Gastrocnemius medialis (tissue), 4 donors: ENCODE results near the gene TRIM15. TPM values are rescaled to one million over a fixed set of nuclear protein-coding genes. Genes with fewer than 3 reads are reported as not detected.

Experiments used
- ATAC-seq, 2 donors: fragments of 150-250 bp; one replicate each; pipeline ENCODE4 v1.9.1; 2016
- DNase-seq, 2 donors: peaks; one replicate each; pipeline ENCODE4 v3.0.0-alpha.2; 2019
- H3K27ac ChIP-seq, 4 donors: fragments of 200-600 bp; sonication (generic); 1 replicate in 1 of 4; 2 replicates in 3 of 4; pipeline ENCODE4 v1.5.1; 2016 to 2018; ENCODE audit warnings: mild to moderate bottlenecking in 2 of 4, moderate library complexity in 1 of 4
- H3K27me3 ChIP-seq, 3 donors: fragments of 200-600 bp; sonication (generic) in 2 of 3; 1 replicate in 1 of 3; 2 replicates in 2 of 3; pipeline versions ENCODE4 v1.5.1 to v1.6.0; 2016 to 2019; ENCODE audit warnings: mild to moderate bottlenecking in 1 of 3, moderate library complexity in 1 of 3
- H3K36me3 ChIP-seq, 2 donors: fragments of 200-600 bp; sonication (generic) in 1 of 2; one replicate each; pipeline ENCODE4 v1.5.1; 2017 to 2018
- H3K4me1 ChIP-seq, 2 donors: fragments of 200-600 bp; sonication (generic) in 1 of 2; one replicate each; pipeline ENCODE4 v1.5.1; 2016 to 2017; ENCODE audit warnings: mild to moderate bottlenecking in 2 of 2
- H3K4me3 ChIP-seq, 4 donors: fragments of 200-600 bp; sonication (generic) in 3 of 4; 1 replicate in 1 of 4; 2 replicates in 3 of 4; pipeline ENCODE4 v1.5.1; 2016 to 2019; ENCODE audit warnings: mild to moderate bottlenecking in 2 of 4
- H3K9me3 ChIP-seq, 3 donors: fragments of 200-600 bp; sonication (generic) in 2 of 3; 1 replicate in 1 of 3; 2 replicates in 2 of 3; pipeline ENCODE4 v1.5.1; 2016 to 2019
- CTCF ChIP-seq, 5 experiments: fragments of 450-650 bp in 3 of 5; fragments of 200-600 bp in 2 of 5; sonication (generic) in 2 of 5; IDR thresholded peaks in 4 of 5; conservative IDR thresholded peaks in 1 of 5; 1 replicate in 4 of 5; 2 replicates in 1 of 5; pipeline ENCODE4 v1.5.1; 2016 to 2019; ENCODE audit warnings: antibody characterized with exemption in 5 of 5, mild to moderate bottlenecking in 3 of 5, moderate library complexity in 3 of 5
- POLR2A ChIP-seq, 2 donors: fragments of 450-650 bp; IDR thresholded peaks; one replicate each; pipeline ENCODE4 v1.6.1; 2017; ENCODE audit warnings: antibody characterized with exemption in 2 of 2, mild to moderate bottlenecking in 2 of 2, moderate library complexity in 2 of 2
- in situ Hi-C, 4 donors: fragments of 200-750 bp; cut with MboI; loops; one replicate each; pipeline versions ENCODE4 v1.15.0 to v1.8.0; 2017; ENCODE audit warnings: low sequenced_read_pairs in 4 of 4
- intact Hi-C: fragments of 100-400 bp; cut with DNase I; formaldehyde crosslinking; loops from one replicate; pipeline ENCODE4 v1.15.1; 2023; ENCODE audit warnings: low total_unique reads
- total RNA-seq, 4 donors: library from RNA; depleted of rRNA; stranded (reverse); fragments of >200 nt; gene quantifications; one replicate each; pipeline versions ENCODE4 v1.1.0 to v1.2.3, GENCODE V29; 2016

TRIM15 gene
- total RNA-seq, 4 donors from 2014 or later, result 0.12 TPM; not detected in 3

GRCh38 chr6:30192076-30192475, 28.7 kb downstream of the TRIM15 start:
- ATAC-seq (no peak), DNase-seq (no peak)
- intact Hi-C loops (no loop called here), in situ Hi-C loops (no loop called here)
- Histone ChIP-seq H3K36me3 (peaks cover 0 to 58% of the 10 kb centered on the region in 2 donors), H3K9me3 (no peaks in the 10 kb centered on the region), H3K4me3 (no peak overlapping the region), H3K4me1 (no peaks in the 10 kb centered on the region), H3K27ac (no peak overlapping the region), H3K27me3 (no peaks in the 10 kb centered on the region)
- TF ChIP-seq CTCF (IDR thresholded peaks at IDR 0.05 in 4 of 5, conservative IDR thresholded peaks at IDR 0.05 in 1 of 5) (no peak), POLR2A (IDR thresholded peaks at IDR 0.05) (no peak)

GRCh38 chr6:30194797-30195690, 31.7 kb downstream of the TRIM15 start:
- in situ Hi-C loops (no loop called here), intact Hi-C loops (no loop called here)
- ATAC-seq, result no peak
- H3K4me1 ChIP-seq, result no peaks in the 10 kb centered on the region
- no peaks in the 10 kb centered on the region for H3K9me3 ChIP-seq
- no peak overlapping the region for H3K4me3 ChIP-seq
- H3K27ac ChIP-seq, result no peak overlapping the region
- H3K36me3 ChIP-seq, result peaks cover 0 to 62% of the 10 kb centered on the region in 2 donors
- no peaks in the 10 kb centered on the region for H3K27me3 ChIP-seq
- no peak for DNase-seq
- TF ChIP-seq CTCF (IDR thresholded peaks at IDR 0.05 in 4 of 5, conservative IDR thresholded peaks at IDR 0.05 in 1 of 5) (no peak), POLR2A (IDR thresholded peaks at IDR 0.05) (no peak)

- Histone ChIP-seq H3K4me3 (no peak overlapping the region), H3K4me1 (no peaks in the 10 kb centered on the region), H3K9me3 (no peaks in the 10 kb centered on the region), H3K27me3 (no peaks in the 10 kb centered on the region), H3K36me3 (peaks cover 0 to 64% of the 10 kb centered on the region in 2 donors), H3K27ac (no peak overlapping the region)
- intact Hi-C loops, result no loop called here
- TF ChIP-seq CTCF (IDR thresholded peaks at IDR 0.05 in 4 of 5, conservative IDR thresholded peaks at IDR 0.05 in 1 of 5), result no peak
- TF ChIP-seq POLR2A (IDR thresholded peaks at IDR 0.05), result no peak
- DNase-seq, result no peak
- no peak for ATAC-seq
- in situ Hi-C loops, result no loop called here
Observed at GRCh38 chr6:30195951-30196350, 32.6 kb downstream of the TRIM15 start.

GRCh38 chr6:30196376-30196775, 33.0 kb downstream of the TRIM15 start:
- no peaks in the 10 kb centered on the region for H3K27me3 ChIP-seq
- H3K9me3 ChIP-seq, result no peaks in the 10 kb centered on the region
- no peaks in the 10 kb centered on the region for H3K4me1 ChIP-seq
- DNase-seq (no peak), ATAC-seq (no peak)
- in situ Hi-C loops (no loop called here), intact Hi-C loops (no loop called here)
- TF ChIP-seq POLR2A (IDR thresholded peaks at IDR 0.05) (no peak), CTCF (IDR thresholded peaks at IDR 0.05 in 4 of 5, conservative IDR thresholded peaks at IDR 0.05 in 1 of 5) (no peak)
- H3K4me3 ChIP-seq, result no peak overlapping the region
- peaks cover 0 to 64% of the 10 kb centered on the region in 2 donors for H3K36me3 ChIP-seq
- no peak overlapping the region for H3K27ac ChIP-seq
